CD4-positive, alpha-beta T cell treated with Interleukin-21 for 1 hour (primary cell): ENCODE measurements around the gene C20orf202.

Source experiments
- DNase-seq: peaks from one replicate; pipeline ENCODE4 v3.0.0-alpha.2; 2020

The C20orf202 gene

DNA sequence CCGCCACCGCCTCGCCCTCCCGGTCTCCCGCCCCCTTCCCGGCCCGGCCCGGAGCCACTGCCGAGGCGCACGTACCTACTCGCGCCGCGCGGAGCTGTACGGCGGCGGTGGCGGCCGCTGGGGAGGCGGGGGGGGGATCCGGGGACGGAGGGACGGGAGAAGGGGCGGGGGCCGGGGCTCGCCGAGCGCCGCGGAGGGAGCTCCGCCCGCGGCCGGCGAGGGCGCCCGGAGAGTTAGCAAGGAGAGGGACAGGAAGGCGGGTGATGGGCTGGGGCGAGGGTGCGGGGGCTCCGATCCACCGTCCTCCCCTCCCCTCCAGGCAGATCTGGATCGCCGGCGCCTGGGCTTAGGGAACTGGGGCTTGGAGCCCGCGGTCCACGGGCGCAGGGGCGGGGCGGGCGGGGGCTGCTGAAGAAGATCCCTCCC is 17.9 kb upstream of the C20orf202 start:
- DNase-seq = no peak

GRCh38 chr20:1185790-1186334 is 17.4 kb upstream of the C20orf202 start:
- DNase-seq = peak; percentile 37

- no peak for DNase-seq
These were observed 16.8 kb upstream of the C20orf202 start for GRCh38 chr20:1186367-1186991.

- no peak for DNase-seq
These were observed 15.6 kb upstream of the C20orf202 start for GRCh38 chr20:1187605-1188171.

DNA sequence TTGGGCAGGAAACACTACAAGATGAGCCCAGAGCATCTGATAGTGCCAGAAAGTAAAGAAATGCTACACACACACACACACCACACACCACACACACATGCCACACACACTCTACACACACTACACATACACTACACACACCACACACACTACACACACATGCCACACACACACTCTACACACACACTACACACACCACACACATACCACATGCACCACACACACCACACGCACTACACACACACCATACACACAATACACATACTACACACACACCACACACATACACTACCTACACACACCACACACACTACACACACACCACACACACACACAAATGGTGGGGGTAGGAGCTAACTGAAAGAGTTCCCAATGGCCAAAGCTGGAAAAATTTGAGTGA is 14.9 kb upstream of the C20orf202 start:
- DNase-seq = no peak

DNA sequence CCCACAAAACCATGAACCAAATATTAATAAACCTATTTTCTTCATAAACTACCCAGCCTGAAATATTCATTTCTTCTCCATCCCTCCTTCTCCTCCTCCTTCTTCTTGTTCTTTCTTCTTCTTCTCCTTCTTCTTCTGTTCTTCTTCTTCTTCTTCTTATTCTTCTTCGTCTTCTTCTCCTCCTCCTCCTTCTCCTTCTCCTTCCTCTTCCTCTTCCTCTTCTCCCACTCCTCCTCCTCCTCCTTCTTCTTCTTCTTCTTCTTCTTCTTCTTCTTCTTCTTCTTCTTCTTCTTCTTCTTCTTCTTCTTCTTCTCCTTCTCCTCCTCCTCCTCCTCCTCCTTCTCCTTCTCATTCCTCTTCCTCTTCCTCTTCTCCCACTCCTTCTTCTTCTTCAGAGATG is 13.4 kb upstream of the C20orf202 start:
- DNase-seq = no peak

DNA sequence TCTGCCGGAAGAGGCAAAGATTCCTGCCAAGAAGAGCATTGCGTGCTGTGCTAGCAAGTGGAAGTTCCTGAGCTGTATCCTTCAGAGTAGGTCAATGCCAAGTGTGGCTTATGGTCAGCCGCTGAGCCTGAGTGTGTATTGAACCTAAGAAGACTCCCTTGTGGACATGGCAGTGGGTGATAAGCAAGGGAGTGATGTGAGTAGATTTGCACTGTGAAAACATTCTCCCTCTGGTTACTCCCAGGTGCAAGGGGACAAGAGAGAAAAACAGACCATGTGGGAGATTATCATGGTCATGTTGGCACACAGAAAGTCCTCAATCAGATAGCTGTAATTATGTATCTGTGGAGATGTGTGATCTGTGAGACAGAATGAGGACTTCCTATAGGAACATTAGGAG is 12.4 kb upstream of the C20orf202 start:
- no peak for DNase-seq

- DNase-seq = no peak
These were observed 12.0 kb upstream of the C20orf202 start for GRCh38 chr20:1191299-1191698.

DNA sequence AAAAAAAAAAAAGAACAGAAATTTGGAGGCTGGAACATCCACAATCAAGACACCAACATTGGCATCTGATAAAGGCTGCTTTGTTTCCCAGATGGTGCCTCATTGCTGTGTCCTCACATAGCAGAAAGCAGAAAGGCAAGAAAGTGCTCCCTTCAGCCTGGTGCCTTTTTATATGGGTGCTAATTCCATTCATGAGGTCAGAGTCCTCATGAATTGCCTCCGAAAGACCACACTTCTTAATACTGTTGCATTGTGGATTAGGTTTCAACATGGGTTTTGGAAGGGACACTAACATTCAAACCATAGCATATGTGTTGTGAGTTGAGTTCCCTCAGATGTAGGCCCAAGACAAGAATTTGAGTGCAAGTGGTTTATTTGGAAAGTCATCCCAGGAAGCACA is 8.0 kb upstream of the C20orf202 start:
- no peak for DNase-seq

DNA sequence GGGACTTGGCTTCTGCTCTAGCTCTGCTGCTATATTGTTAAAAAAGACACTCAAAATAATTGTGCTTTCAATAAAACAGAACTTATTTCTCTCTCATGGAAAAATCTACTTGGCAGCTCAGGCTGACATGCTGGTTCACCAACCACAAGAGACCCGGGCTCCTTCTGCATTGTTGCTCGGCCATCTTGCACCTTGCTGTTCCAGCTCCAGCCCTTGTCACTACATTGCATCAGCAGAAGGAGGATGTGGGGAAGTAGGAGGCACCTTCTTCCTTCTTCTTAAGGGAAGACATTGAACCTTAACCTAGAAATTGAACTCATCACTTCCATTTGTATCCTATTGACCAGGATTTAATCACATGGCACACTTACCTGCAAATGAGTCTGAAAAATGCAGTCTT is 6.6 kb upstream of the C20orf202 start:
- no peak for DNase-seq

GRCh38 chr20:1197801-1198200 is 5.5 kb upstream of the C20orf202 start:
- no peak for DNase-seq

GRCh38 chr20:1198751-1199150 is 4.5 kb upstream of the C20orf202 start:
- no peak for DNase-seq

DNA sequence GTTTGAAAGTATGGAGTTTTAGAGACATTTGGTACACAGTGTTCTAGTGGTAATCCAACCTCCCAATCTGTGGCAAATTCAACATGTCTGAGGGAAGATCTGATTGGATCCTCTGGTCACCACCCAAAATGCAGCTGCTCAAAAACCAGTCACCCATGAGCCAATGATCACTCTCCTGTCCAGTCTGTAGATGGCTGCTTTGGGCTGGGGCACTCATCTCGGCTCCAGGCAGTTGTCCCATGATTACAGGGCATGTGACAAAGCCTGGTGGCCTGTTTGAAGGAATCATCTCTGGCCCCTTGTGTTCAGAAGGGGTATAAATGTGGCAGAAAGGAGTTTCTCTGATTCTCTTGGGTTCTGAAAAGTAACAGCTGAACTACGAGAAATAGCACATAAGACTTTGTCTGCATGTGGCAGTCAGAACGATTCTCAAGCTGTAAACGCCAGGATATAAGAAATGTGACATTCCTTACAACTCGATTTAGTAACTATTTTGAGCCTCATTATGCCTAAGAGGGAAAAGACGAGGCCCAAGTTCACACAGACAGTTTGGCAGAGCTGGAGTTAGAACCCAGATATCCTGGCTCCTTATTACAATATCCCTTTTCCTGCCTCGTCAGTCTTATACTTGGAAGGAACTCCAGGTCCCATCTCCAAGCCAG is 3.9 kb upstream of the C20orf202 start:
- DNase-seq = no peak

- no peak for DNase-seq
These were observed 3.3 kb upstream of the C20orf202 start for GRCh38 chr20:1199964-1200363.

DNA sequence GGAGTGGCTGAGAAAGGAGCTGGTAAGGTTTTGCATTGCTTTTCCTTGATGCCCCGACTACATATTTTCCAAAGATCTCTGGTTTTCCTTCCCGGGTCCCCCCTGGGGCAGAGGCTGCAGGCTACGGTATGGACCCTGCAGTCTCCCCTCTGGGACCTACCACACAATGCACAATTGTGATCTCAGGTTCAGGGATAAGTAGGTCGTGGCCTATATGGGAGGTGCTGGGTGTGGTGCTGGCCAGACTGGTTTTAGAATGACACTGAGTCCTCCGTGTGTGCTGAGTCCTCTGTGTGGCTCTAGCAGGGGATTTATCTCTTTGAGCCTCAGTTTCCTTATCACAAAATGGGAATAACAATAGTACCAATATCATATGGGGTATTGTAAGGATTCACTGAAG is 376 bp downstream of the C20orf202 start:
- DNase-seq = no peak

DNA sequence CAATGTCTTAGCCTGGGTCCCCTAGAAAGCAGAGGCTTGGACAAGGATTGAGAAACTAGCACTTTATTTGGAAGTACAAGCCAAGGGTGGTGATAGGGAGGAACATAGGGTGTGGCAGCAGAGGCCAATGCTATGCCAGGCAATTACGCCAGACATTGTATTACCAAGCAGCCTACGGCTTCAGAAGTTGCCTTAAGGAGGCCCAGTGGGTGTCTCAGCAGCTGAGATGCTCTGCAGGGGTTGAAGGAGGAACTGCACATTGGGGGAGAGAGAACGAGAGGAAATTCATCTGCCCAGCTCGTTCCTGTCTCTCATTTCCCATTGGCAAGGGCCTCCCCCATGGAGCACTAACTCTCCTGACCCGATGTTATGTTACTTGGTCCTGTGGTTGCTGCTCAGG is 859 bp downstream of the C20orf202 start:
- DNase-seq = no peak

- DNase-seq = no peak
These were observed 1.3 kb downstream of the C20orf202 start for GRCh38 chr20:1204576-1204975.

GRCh38 chr20:1205802-1206201 is 2.5 kb downstream of the C20orf202 start:
- DNase-seq = no peak

GRCh38 chr20:1206366-1207148 is 3.3 kb downstream of the C20orf202 start:
- DNase-seq = no peak

DNA sequence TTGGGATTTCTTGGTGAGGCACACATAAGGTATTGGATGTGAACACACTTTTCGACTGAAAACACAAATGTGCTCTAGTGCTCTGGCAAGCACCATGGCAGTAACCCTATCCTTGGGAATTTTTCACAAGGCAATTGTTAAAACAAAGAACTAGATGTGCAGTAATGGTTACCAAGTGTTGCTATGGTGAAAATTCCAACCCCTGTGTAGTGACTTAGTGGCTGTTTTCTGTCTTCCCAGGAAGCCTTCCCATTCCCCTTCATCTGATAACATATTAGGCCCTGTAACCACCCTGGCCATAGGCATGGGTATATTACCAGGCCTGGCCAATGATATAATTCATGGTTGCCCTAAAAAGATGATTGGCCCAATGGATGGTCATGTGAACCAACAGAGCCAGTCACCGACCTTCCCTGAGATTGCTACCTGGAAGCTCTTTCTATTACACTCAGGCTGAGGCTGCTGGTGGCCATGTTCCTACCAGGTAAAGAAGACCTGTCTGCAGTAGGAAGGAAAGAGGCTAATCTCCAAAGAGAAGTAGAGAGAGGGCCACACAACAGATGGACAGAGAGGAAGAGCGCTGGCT is 4.1 kb downstream of the C20orf202 start:
- no peak for DNase-seq

DNA sequence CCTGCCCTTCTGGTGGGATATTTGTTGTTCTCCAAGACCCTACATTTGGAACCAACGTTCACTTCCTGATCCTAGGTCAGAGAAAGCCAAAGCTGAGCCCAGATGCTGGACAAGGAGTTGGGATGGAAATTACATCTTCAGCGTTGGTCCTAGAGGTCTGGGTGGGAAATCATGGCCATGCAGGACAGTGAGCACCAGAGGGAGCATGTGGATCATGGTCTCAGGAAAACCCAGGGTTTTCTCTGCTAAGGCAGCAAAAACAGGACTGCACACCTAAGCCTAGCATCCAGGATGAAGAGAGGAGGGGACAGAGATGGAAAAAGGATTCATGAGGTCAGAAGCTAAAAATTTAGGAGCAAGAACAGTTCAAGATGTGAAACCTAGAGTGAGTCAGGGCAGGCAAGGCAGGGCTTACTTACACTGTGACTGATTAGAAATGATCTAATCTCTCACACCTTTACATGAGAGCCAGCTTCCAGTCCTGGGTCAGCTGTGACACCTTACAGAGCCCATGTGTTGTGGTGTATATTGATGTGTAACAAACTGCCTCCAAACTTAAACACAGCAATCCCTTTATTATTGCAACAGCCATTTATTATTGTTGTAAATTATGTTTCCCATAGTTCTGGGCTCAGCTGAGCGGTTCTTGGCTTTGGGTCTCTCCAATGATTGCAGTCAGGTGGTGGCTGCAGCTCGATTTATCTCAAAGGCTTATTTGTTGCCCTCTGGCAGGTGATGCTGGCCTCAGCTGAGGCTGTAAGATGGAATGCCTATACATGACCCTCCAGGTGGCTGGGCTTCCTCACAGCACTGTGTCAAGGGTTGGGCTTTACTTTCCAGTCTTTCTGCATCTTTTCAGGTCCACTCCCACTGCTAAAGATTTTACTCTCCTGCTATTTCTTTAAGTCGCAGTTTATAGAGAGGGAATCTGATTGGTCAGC is 6.5 kb downstream of the C20orf202 start:
- DNase-seq = no peak

- no peak for DNase-seq
These were observed 7.2 kb downstream of the C20orf202 start for GRCh38 chr20:1210501-1210900.
